ENCODE results near the gene RAD50.

DNA sequence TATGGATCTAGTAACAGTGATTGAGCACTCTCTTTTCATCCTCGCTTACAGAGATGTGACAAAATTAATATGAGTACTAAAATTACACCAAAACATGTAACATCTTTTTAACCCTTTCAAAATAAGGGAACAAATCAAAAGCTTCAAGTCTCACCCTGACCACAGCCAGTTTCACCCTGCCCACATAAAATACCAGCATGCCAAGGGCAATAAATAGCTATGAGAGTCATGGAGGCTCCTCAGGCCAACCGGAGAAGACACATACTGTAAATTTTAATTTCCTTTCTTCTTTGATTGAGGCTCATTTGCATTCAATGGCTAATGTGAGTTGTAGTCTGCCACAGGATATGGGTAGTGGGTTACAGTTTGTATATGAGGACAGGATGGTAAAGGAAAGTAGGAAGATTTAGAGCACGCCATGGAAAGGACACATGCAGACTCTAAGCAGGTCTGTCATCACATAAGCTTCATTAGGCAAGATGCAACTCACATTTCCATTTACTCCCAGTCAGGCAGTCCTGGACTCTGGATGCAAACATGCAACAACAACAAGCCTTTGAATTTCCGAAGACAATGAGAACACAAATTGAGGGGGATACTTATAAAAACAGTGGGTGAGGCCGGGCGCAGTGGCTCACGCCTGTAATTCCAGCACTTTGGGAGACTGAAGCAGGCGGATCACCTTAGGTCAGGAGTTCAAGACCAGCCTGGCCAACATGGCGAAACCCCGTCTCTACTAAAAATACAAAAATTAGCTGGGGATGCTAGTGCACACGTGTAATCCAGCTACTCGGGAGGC, 128.3 kb downstream of the RAD50 start:
- TF ChIP-seq, protein P1, sequence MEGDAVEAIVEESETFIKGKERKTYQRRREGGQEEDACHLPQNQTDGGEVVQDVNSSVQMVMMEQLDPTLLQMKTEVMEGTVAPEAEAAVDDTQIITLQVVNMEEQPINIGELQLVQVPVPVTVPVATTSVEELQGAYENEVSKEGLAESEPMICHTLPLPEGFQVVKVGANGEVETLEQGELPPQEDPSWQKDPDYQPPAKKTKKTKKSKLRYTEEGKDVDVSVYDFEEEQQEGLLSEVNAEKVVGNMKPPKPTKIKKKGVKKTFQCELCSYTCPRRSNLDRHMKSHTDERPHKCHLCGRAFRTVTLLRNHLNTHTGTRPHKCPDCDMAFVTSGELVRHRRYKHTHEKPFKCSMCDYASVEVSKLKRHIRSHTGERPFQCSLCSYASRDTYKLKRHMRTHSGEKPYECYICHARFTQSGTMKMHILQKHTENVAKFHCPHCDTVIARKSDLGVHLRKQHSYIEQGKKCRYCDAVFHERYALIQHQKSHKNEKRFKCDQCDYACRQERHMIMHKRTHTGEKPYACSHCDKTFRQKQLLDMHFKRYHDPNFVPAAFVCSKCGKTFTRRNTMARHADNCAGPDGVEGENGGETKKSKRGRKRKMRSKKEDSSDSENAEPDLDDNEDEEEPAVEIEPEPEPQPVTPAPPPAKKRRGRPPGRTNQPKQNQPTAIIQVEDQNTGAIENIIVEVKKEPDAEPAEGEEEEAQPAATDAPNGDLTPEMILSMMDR (IDR thresholded peaks at IDR 0.05), result no peak
- TF ChIP-seq POLR2A (IDR thresholded peaks at IDR 0.05) (no peak), POLR2AphosphoS5 (IDR thresholded peaks at IDR 0.05) (no peak)
